OCI-LY7 (cell line): ENCODE results near the gene DNMT3A. TPM values are rescaled to one million over a fixed set of nuclear protein-coding genes. Genes with fewer than 3 reads are reported as not detected.

Source experiments
- BruUV-seq: library from RNA; stranded (reverse); fragments of 400-500 nt; replicated peaks from 2 replicates; lab custom pipeline; 2021; lab: Mats Ljungman, UMichigan
- CTCF ChIA-PET: fragments of 300-600 bp; sonication (Branson Sonifier 250); formaldehyde crosslinking; loops from one replicate; lab custom pipeline; 2022; ENCODE audit warnings: antibody characterized with exemption; ENCODE audit not compliant: unreplicated experiment; lab: Charles Lee
- POLR2A ChIA-PET: fragments of 300-600 bp; sonication (Branson Sonifier 250); formaldehyde crosslinking; loops from one replicate; lab custom pipeline; 2022; ENCODE audit warnings: antibody characterized with exemption; lab: Charles Lee
- DNase-seq: peaks from one replicate; pipeline ENCODE4 v3.0.0-alpha.2; 2015; ENCODE audit warnings: low spot score
- H2AFZ ChIP-seq: fragments of 200-600 bp; sonication (generic), shearing (Covaris generic); 2 replicates; pipeline ENCODE4 v1.6.1; 2014; ENCODE audit warnings: mild to moderate bottlenecking, antibody characterized with exemption, low read length, moderate library complexity
- H3K27ac ChIP-seq: fragments of 200-600 bp; sonication (generic); 2 replicates; pipeline ENCODE4 v1.5.1; 2014; ENCODE audit warnings: mixed run types, low read depth, mild to moderate bottlenecking, moderate library complexity, low read length, inconsistent platforms; ENCODE audit not compliant: poor library complexity, severe bottlenecking
- H3K36me3 ChIP-seq: fragments of 200-600 bp; sonication (generic); 2 replicates; pipeline ENCODE4 v1.6.1; 2014; ENCODE audit warnings: mild to moderate bottlenecking, antibody characterized with exemption, low read length, moderate library complexity, mixed read lengths; ENCODE audit not compliant: insufficient read depth
- H3K4me1 ChIP-seq: fragments of 200-600 bp; sonication (generic); 2 replicates; pipeline ENCODE4 v1.5.1; 2014; ENCODE audit warnings: mild to moderate bottlenecking, low read length; ENCODE audit not compliant: insufficient read depth, poor library complexity, severe bottlenecking
- H3K4me2 ChIP-seq: fragments of 200-600 bp; sonication (generic); 2 replicates; pipeline ENCODE4 v1.6.1; 2014; ENCODE audit warnings: mild to moderate bottlenecking, low read length
- H3K4me3 ChIP-seq: fragments of 200-600 bp; sonication (generic); 2 replicates; pipeline ENCODE4 v1.5.1; 2014; ENCODE audit warnings: mild to moderate bottlenecking, low read depth, low read length; ENCODE audit not compliant: poor library complexity, severe bottlenecking
- H3K79me2 ChIP-seq: fragments of 200-600 bp; sonication (generic); 2 replicates; pipeline ENCODE4 v1.6.1; 2016; ENCODE audit warnings: low read depth, mild to moderate bottlenecking, low read length, moderate library complexity, mixed read lengths; ENCODE audit not compliant: insufficient read depth
- H3K9me2 ChIP-seq: fragments of 200-600 bp; sonication (generic); 2 replicates; pipeline ENCODE4 v1.6.1; 2016; ENCODE audit warnings: mild to moderate bottlenecking, low read length, mixed read lengths; ENCODE audit not compliant: insufficient read depth
- H3K9me3 ChIP-seq: fragments of 200-600 bp; sonication (generic); 2 replicates; pipeline ENCODE4 v1.6.1; 2014; ENCODE audit warnings: mild to moderate bottlenecking, mixed run types, low read length, mixed read lengths
- H4K20me1 ChIP-seq: fragments of 200-600 bp; sonication (generic); 2 replicates; pipeline ENCODE4 v1.6.1; 2014; ENCODE audit warnings: mild to moderate bottlenecking, antibody characterized with exemption, low read length, moderate library complexity, mixed read lengths; ENCODE audit not compliant: insufficient read depth
- CTCF ChIP-seq: fragments of 200-600 bp; sonication (generic); conservative IDR thresholded peaks from 2 replicates; pipeline ENCODE4 v1.5.1; 2014; ENCODE audit warnings: mild to moderate bottlenecking, antibody characterized with exemption, low read length, moderate library complexity, mixed read lengths
- EZH2phosphoT487 ChIP-seq: fragments of 200-600 bp; sonication (generic); IDR thresholded peaks from 2 replicates; pipeline ENCODE4 v1.6.1; 2018; ENCODE audit warnings: low read depth, borderline replicate concordance, mild to moderate bottlenecking, mixed run types, antibody characterized with exemption, low read length, moderate library complexity, mixed read lengths
- intact Hi-C: fragments of 100-400 bp; cut with micrococcal nuclease; formaldehyde crosslinking; loops from one replicate; pipeline ENCODE4 v1.10.0; 2022; ENCODE audit not compliant: unreplicated experiment
- total RNA-seq, 2 experiments: library from RNA; depleted of rRNA in 1 of 2; stranded (reverse); fragments of >200 nt in 1 of 2; shearing (Covaris generic) in 1 of 2; gene quantifications; 2 replicates each; pipeline ENCODE4 v1.2.3, GENCODE V29; 2014 to 2022

The DNMT3A gene
- total RNA-seq, 2 experiments from 2014 or later, result 2.8 to 7.3 TPM

GRCh38 chr2:25286723-25287483 is 54.8 kb downstream of the DNMT3A start:
- H3K36me3 ChIP-seq, result no peaks in the 10 kb centered on the region
- no peak overlapping the region for H2AFZ ChIP-seq
- H3K27ac ChIP-seq, result no peak overlapping the region
- H3K9me3 ChIP-seq, result no peaks in the 10 kb centered on the region
- H4K20me1 ChIP-seq, result no peaks in the 10 kb centered on the region
- no peaks in the 10 kb centered on the region for H3K9me2 ChIP-seq
- no peak for DNase-seq
- no peak overlapping the region for H3K4me3 ChIP-seq
- CTCF ChIA-PET, result no interaction called here
- POLR2A ChIA-PET, result interaction anchor here (0.6 kb wide), 1 partner anchor 918 kb away, joined by 3 read pairs; no protein-coding TSS in a partner anchor
- no peaks in the 10 kb centered on the region for H3K79me2 ChIP-seq
- peaks cover 22% of the 10 kb centered on the region for H3K4me1 ChIP-seq
- TF ChIP-seq CTCF (no peak), EZH2phosphoT487 (no peak)
- no TSS peak for BruUV-seq
- H3K4me2 ChIP-seq, result 0 out of 2 replicates have a peak overlapping the region, but pooled peaks have one; percentile 33
- intact Hi-C loops, result no loop called here

GRCh38 chr2:25286025-25286400 is 55.7 kb downstream of the DNMT3A start:
- Histone ChIP-seq H3K4me1 (peaks cover 22% of the 10 kb centered on the region), H3K4me2 (peak overlapping the region; percentile 33), H3K9me3 (no peaks in the 10 kb centered on the region), H3K9me2 (no peaks in the 10 kb centered on the region), H3K4me3 (no peak overlapping the region), H2AFZ (peak overlapping the region; percentile 85), H4K20me1 (no peaks in the 10 kb centered on the region), H3K27ac (no peak overlapping the region), H3K36me3 (no peaks in the 10 kb centered on the region), H3K79me2 (no peaks in the 10 kb centered on the region)
- peak; percentile 75 for DNase-seq
- BruUV-seq, result no TSS peak
- intact Hi-C loops, result no loop called here
- ChIA-PET CTCF (no interaction called here), POLR2A (interaction anchor here (1.0 kb wide), 1 partner anchor 9 kb away, joined by 5 read pairs; no protein-coding TSS in a partner anchor)
- TF ChIP-seq EZH2phosphoT487, result no peak

GRCh38 chr2:25285265-25286024 is 56.3 kb downstream of the DNMT3A start:
- intact Hi-C loops, result no loop called here
- peak overlapping the region; percentile 33 for H3K4me2 ChIP-seq
- no peaks in the 10 kb centered on the region for H3K79me2 ChIP-seq
- H4K20me1 ChIP-seq, result no peaks in the 10 kb centered on the region
- POLR2A ChIA-PET, result interaction anchor here (1.0 kb wide), 1 partner anchor 9 kb away, joined by 5 read pairs; no protein-coding TSS in a partner anchor
- no peaks in the 10 kb centered on the region for H3K36me3 ChIP-seq
- CTCF ChIA-PET, result no interaction called here
- peaks cover 23% of the 10 kb centered on the region for H3K4me1 ChIP-seq
- TF ChIP-seq CTCF (no peak), EZH2phosphoT487 (no peak)
- no peaks in the 10 kb centered on the region for H3K9me2 ChIP-seq
- DNase-seq, result no peak
- peak overlapping the region; percentile 85 for H2AFZ ChIP-seq
- BruUV-seq, result no TSS peak
- H3K4me3 ChIP-seq, result no peak overlapping the region
- H3K27ac ChIP-seq, result no peak overlapping the region
- no peaks in the 10 kb centered on the region for H3K9me3 ChIP-seq
